ENCODE data around the gene FAM186B. TPM values are rescaled to one million over a fixed set of nuclear protein-coding genes. Genes with fewer than 3 reads are reported as not detected.
A peak's percentile ranks its signal among the peaks of the same experiment; 100 is the strongest.

The FAM186B gene
- total RNA-seq, 1 donor from 2014 or later, result 0.57 TPM

GRCh38 chr12:49624921-49625577, 19.6 kb upstream of the FAM186B start:
- peaks cover 14% of the 10 kb centered on the region for H3K4me1 Mint-ChIP-seq (ENCODE audit: low read depth, unreplicated experiment)
- peak overlapping the region; percentile 82 for H3K4me3 Mint-ChIP-seq (ENCODE audit: unreplicated experiment)
- H3K9ac ChIP-seq (ENCODE audit: low read length), result no peak overlapping the region
- H3K27ac Mint-ChIP-seq (ENCODE audit: unreplicated experiment), result no peak overlapping the region
- no peak overlapping the region for H3K27ac ChIP-seq (ENCODE audit: low read depth, low read length)
- no peaks in the 10 kb centered on the region for H3K27me3 ChIP-seq (ENCODE audit: insufficient read depth, low read length)
- H3K27me3 Mint-ChIP-seq (ENCODE audit: low read depth, unreplicated experiment), result no peaks in the 10 kb centered on the region
- H3K9me3 ChIP-seq (ENCODE audit: insufficient read depth, low read depth, low read length), result no peaks in the 10 kb centered on the region
- H2AFZ ChIP-seq (ENCODE audit: low read depth, low read length), result no peak overlapping the region
- H3K4me3 ChIP-seq (ENCODE audit: insufficient read depth, low read depth, low read length), result no peak overlapping the region
- no peaks in the 10 kb centered on the region for H3K79me2 ChIP-seq (ENCODE audit: insufficient read depth, low read length)
- no peaks in the 10 kb centered on the region for H3K9me3 Mint-ChIP-seq (ENCODE audit: unreplicated experiment)
- no peak for FAIRE-seq
- peaks cover 15% of the 10 kb centered on the region for H4K20me1 ChIP-seq (ENCODE audit: insufficient read depth, low read length)
- peak overlapping the region; percentile 18 for H3K4me2 ChIP-seq (ENCODE audit: low read length)
- DNase-seq (ENCODE audit: low read depth), result peak; percentile 56
- H3K36me3 Mint-ChIP-seq (ENCODE audit: low read depth, unreplicated experiment), result peaks cover 3% of the 10 kb centered on the region
- H3K4me1 ChIP-seq (ENCODE audit: insufficient read depth, low read length), result peaks cover 32% of the 10 kb centered on the region
- TF ChIP-seq EZH2 (IDR thresholded peaks at IDR 0.05; ENCODE audit: insufficient read depth, low read length), result no peak
- TF ChIP-seq CTCF (IDR thresholded peaks at IDR 0.05; ENCODE audit: insufficient read depth, low read depth, low read length), result no peak
- no peaks in the 10 kb centered on the region for H3K36me3 ChIP-seq (ENCODE audit: insufficient read depth, low read length)

DNA sequence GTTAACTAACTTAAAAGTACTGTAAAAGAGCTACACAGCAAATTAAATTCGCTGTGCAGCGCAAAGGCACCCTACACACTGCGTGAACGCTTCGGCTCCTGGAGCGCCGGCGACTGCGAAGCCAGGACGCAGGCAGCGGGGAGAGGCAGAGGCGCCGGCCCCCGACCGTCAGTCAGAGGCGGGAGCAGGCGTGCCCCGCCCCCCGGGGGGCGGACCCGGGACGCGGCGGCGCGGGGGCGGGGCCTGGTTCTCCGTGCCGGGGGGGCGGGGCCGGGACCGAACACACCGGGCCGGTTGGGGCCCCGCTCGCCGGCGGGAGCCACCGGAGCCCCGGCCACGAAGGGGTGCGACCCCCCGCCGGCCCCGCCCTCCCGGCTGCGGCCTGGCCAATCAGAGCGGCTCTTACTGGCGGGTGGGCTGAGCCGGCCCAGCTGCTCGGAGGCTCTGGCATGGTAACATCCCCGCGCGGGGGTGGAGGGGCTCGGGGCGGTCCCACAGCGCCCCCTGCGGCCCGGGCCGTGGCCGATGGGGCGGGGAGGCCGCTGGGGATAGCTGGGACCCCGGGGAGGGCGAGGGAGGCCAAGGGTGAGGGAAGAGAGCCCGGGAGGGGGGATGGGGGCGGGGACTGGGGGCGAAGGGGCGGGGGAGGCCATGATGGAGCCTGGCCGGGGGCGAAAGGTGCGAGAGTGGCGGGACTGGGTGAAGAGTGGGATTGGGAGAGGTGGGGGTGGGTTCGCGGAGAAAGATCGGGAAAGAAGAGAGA, 17.9 kb upstream of the FAM186B start, which contains the start of gene PRPF40B:
PRPF40B (plus strand) TSS at position 420 of the 763 bp plus-strand sequence; CDS start at position 450, 30 bp downstream.
- no peaks in the 10 kb centered on the region for H3K36me3 ChIP-seq (ENCODE audit: insufficient read depth, low read length)
- TF ChIP-seq EZH2 (IDR thresholded peaks at IDR 0.05; ENCODE audit: insufficient read depth, low read length) (no peak), CTCF (IDR thresholded peaks at IDR 0.05; ENCODE audit: insufficient read depth, low read depth, low read length) (no peak)
- H3K4me1 ChIP-seq (ENCODE audit: insufficient read depth, low read length), result peaks cover 32% of the 10 kb centered on the region
- H3K27me3 ChIP-seq (ENCODE audit: insufficient read depth, low read length), result no peaks in the 10 kb centered on the region
- peaks cover 12% of the 10 kb centered on the region for H4K20me1 ChIP-seq (ENCODE audit: insufficient read depth, low read length)
- peaks cover under 1% of the 10 kb centered on the region for H3K27me3 Mint-ChIP-seq (ENCODE audit: low read depth, unreplicated experiment)
- H3K4me3 Mint-ChIP-seq (ENCODE audit: unreplicated experiment), result peak within 1 kb of the TSS; percentile 88
- peak within 1 kb of the TSS; percentile 85 for H3K27ac Mint-ChIP-seq (ENCODE audit: unreplicated experiment)
- no peak for FAIRE-seq
- peak within 1 kb of the TSS; percentile 79 for H3K9ac ChIP-seq (ENCODE audit: low read length)
- H3K4me2 ChIP-seq (ENCODE audit: low read length), result peak within 1 kb of the TSS; percentile 97
- H3K9me3 Mint-ChIP-seq (ENCODE audit: unreplicated experiment), result no peaks in the 10 kb centered on the region
- no peaks in the 10 kb centered on the region for H3K9me3 ChIP-seq (ENCODE audit: insufficient read depth, low read depth, low read length)
- H3K79me2 ChIP-seq (ENCODE audit: insufficient read depth, low read length), result no peaks in the 10 kb centered on the region
- peaks cover 14% of the 10 kb centered on the region for H3K4me1 Mint-ChIP-seq (ENCODE audit: low read depth, unreplicated experiment)
- peak; percentile 53 for DNase-seq (ENCODE audit: low read depth)
- peak within 1 kb of the TSS; percentile 73 for H2AFZ ChIP-seq (ENCODE audit: low read depth, low read length)
- peak within 1 kb of the TSS; percentile 68 for H3K4me3 ChIP-seq (ENCODE audit: insufficient read depth, low read depth, low read length)
- peaks cover 3% of the 10 kb centered on the region for H3K36me3 Mint-ChIP-seq (ENCODE audit: low read depth, unreplicated experiment)
- H3K27ac ChIP-seq (ENCODE audit: low read depth, low read length), result peak within 1 kb of the TSS; percentile 25
